ENCODE data around the gene RBP5. TPM values are rescaled to one million over a fixed set of nuclear protein-coding genes. Genes with fewer than 3 reads are reported as not detected.

The RBP5 gene
- total RNA-seq, 1 experiment from 2014 or later: 2.7 TPM

- no peak overlapping the region for H2AFZ ChIP-seq (ENCODE audit: low read length)
- H4K8ac ChIP-seq (replicated peaks; ENCODE audit: insufficient read length, low read depth, low read length): no peak overlapping the region
- no peaks in the 10 kb centered on the region for H3K79me2 ChIP-seq (ENCODE audit: insufficient read depth, low read length)
- no peak overlapping the region for H3K27ac ChIP-seq (ENCODE audit: insufficient read length, low read depth, low read length)
- H4K91ac ChIP-seq (ENCODE audit: insufficient read length, low read depth, low read length): no peak overlapping the region
- no peak overlapping the region for H3K56ac ChIP-seq (ENCODE audit: insufficient read length, low read depth, low read length)
- H3T11ph ChIP-seq (ENCODE audit: low read length): no peak overlapping the region
- H3K4me1 ChIP-seq (ENCODE audit: insufficient read depth, low read length): no peaks in the 10 kb centered on the region
- H2BK20ac ChIP-seq (ENCODE audit: low read depth, low read length, poor library complexity, severe bottlenecking): no peak overlapping the region
- H3K4me1 Mint-ChIP-seq: no peaks in the 10 kb centered on the region
- H3K9ac ChIP-seq (ENCODE audit: extremely low read depth, insufficient read length, low read length): no peak overlapping the region
- H3K27me3 ChIP-seq (ENCODE audit: insufficient read depth, low read length): no peaks in the 10 kb centered on the region
- H2BK120ac ChIP-seq (ENCODE audit: low read depth, low read length, poor library complexity, severe bottlenecking): no peak overlapping the region
- H2BK5ac ChIP-seq (ENCODE audit: insufficient read length, low read length): no peak overlapping the region
- H2BK15ac ChIP-seq (ENCODE audit: low read depth, low read length): no peak overlapping the region
- no peak overlapping the region for H3K4me2 ChIP-seq (ENCODE audit: insufficient read depth, insufficient read length, low read length)
- peaks cover 5% of the 10 kb centered on the region for H3K27me3 Mint-ChIP-seq (ENCODE audit: low read depth)
- H3K36me3 Mint-ChIP-seq (ENCODE audit: insufficient read depth in 1 of 3, low read depth in 3 of 3): peaks cover 5 to 12% (median 10%) of the 10 kb centered on the region in 3 experiments
- DNase-seq: no peak
- H2AK5ac ChIP-seq (ENCODE audit: insufficient read length, low read length): no peak overlapping the region
- no peaks in the 10 kb centered on the region for H3K9me3 ChIP-seq (ENCODE audit: control insufficient read depth, low read depth, low read length)
- H3K4ac ChIP-seq (ENCODE audit: low read depth, low read length): no peak overlapping the region
- H3K14ac ChIP-seq (ENCODE audit: insufficient read depth, low read length): no peak overlapping the region
- H4K20me1 ChIP-seq (ENCODE audit: control insufficient read depth, insufficient read depth, insufficient read length): no peaks in the 10 kb centered on the region
- no peaks in the 10 kb centered on the region for H3K23me2 ChIP-seq (ENCODE audit: insufficient read length, low read depth, low read length, poor library complexity, severe bottlenecking)
- TF ChIP-seq CTCF (conservative IDR thresholded peaks at IDR 0.05): no peak
- H3K4me3 Mint-ChIP-seq: no peak overlapping the region
- H2BK12ac ChIP-seq (ENCODE audit: insufficient read length, low read depth, low read length): no peak overlapping the region
- no peak overlapping the region for H3K18ac ChIP-seq (ENCODE audit: insufficient read length, low read depth, low read length)
- H3K9me3 Mint-ChIP-seq: peaks cover 5% of the 10 kb centered on the region in 2 experiments
- H4K5ac ChIP-seq (ENCODE audit: insufficient read length, low read depth, low read length): no peak overlapping the region
- H3K27ac Mint-ChIP-seq: no peak overlapping the region
- H3K23ac ChIP-seq (ENCODE audit: insufficient read length, low read depth, low read length): no peak overlapping the region
- no peaks in the 10 kb centered on the region for H3K79me1 ChIP-seq (ENCODE audit: insufficient read depth, low read depth, low read length, poor library complexity, severe bottlenecking)
Measured at GRCh38 chr12:7079826-7080125, 48.9 kb downstream of the RBP5 start.
